HT1080 (cell line): ENCODE data around the gene DENND4A. TPM values are rescaled to one million over a fixed set of nuclear protein-coding genes. Genes with fewer than 3 reads are reported as not detected.

ENCODE experiments used
- small RNA-seq: library from RNA; depleted of rRNA; stranded (forward); fragments of <200 nt; gene quantifications from one replicate; pipeline ENCODE3, GENCODE V24; 2014
- total RNA-seq: library from RNA; depleted of rRNA; stranded (reverse); fragments of >200 nt; shearing (Covaris generic); gene quantifications from 2 replicates; pipeline ENCODE4 v1.2.3, GENCODE V29; 2014; rRNA removed

The DENND4A gene
- total RNA-seq, 1 experiment from 2014 or later = 9.5 TPM

Small RNA genes within 50 kb of the gene (small RNA-seq; reads per million reads assigned to genes)
- gene MIR4511 (not detected), gene SNORD13E (0.30 reads per million, percentile 29 among the genes with 10 or more reads in this experiment)

Other genes starting within 250 kb of the DENND4A start
- 34.1 and 46.5 TPM in 2 replicates for gene INTS14, start 181.2 kb downstream of the DENND4A start, total RNA-seq
- 10.1 and 11.5 TPM in 2 replicates for gene SLC24A1, start 170.4 kb downstream of the DENND4A start, total RNA-seq
- gene RAB11A, start 77.2 kb upstream of the DENND4A start, total RNA-seq = 198 and 272 TPM in 2 replicates